ENCODE data around the gene SYPL2. TPM values are rescaled to one million over a fixed set of nuclear protein-coding genes. Genes with fewer than 3 reads are reported as not detected.
A peak's percentile ranks its signal among the peaks of the same experiment; 100 is the strongest.
"Not testable (repeated sequence)": the region's sequence is repeated elsewhere in the genome, so short reads cannot be mapped to it uniquely, and the experiment has no call there.

The SYPL2 gene
- total RNA-seq, 1 donor from 2014 or later: 1.5 TPM

DNA sequence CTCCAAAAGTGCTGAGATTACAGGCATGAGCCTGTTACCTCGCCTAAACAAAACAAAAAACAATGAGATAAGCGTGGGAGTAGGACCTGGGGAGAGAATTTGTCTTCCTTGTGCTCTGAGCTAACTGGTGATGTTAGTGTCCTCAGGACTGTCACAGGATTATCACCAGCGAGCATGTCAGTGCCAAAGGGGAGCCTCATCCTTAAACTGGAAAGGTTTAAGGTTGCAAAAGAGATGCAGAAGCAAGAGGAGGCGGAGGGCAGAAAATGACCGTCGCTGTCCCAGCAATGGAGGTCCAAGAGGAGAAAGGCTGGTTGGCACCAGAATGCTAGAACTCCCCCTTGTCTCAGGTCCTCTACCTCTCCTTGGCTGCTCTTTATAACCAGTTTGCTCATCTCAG lies 3.9 kb downstream of the SYPL2 start:
- Histone ChIP-seq H3K4me3 (no peak overlapping the region), H3K9me3 (no peaks in the 10 kb centered on the region), H3K4me1 (peaks cover 23% of the 10 kb centered on the region), H3K27me3 (no peaks in the 10 kb centered on the region), H3K36me3 (no peaks in the 10 kb centered on the region), H3K27ac (no peak overlapping the region)
- intact Hi-C loops (cut with DNase I): no loop called here
- TF ChIP-seq POLR2AphosphoS5 (IDR thresholded peaks at IDR 0.05; ENCODE audit: insufficient read depth in 1 of 2, low read depth in 1 of 2): no peak
- TF ChIP-seq, protein P1, sequence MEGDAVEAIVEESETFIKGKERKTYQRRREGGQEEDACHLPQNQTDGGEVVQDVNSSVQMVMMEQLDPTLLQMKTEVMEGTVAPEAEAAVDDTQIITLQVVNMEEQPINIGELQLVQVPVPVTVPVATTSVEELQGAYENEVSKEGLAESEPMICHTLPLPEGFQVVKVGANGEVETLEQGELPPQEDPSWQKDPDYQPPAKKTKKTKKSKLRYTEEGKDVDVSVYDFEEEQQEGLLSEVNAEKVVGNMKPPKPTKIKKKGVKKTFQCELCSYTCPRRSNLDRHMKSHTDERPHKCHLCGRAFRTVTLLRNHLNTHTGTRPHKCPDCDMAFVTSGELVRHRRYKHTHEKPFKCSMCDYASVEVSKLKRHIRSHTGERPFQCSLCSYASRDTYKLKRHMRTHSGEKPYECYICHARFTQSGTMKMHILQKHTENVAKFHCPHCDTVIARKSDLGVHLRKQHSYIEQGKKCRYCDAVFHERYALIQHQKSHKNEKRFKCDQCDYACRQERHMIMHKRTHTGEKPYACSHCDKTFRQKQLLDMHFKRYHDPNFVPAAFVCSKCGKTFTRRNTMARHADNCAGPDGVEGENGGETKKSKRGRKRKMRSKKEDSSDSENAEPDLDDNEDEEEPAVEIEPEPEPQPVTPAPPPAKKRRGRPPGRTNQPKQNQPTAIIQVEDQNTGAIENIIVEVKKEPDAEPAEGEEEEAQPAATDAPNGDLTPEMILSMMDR (IDR thresholded peaks at IDR 0.05): no peak
- no peak for TF ChIP-seq POLR2A (IDR thresholded peaks at IDR 0.05)
- peak; percentile 58 to 65 for DNase-seq (ENCODE audit: extremely low spot score in 2 of 2)

DNA sequence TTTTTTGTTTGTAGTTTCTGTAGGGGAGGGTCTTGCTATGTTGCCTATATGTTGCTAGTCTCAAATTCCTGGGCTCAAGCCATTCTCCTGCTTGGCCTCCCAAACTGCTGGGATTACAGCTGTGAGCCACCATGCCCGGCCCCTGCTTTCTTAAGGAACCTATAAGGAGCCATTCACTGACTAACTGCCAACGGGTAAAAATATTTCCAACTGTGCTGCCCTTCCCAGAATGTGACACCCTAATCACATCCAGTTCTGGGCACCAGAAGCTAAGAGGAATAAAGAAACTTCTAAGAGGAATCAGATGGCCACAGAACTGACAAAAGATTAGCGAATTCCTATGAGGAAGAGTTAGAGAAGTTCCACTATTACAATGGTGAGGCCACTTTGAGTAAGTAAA lies 6.4 kb downstream of the SYPL2 start:
- intact Hi-C loops (cut with DNase I): no loop called here

DNA sequence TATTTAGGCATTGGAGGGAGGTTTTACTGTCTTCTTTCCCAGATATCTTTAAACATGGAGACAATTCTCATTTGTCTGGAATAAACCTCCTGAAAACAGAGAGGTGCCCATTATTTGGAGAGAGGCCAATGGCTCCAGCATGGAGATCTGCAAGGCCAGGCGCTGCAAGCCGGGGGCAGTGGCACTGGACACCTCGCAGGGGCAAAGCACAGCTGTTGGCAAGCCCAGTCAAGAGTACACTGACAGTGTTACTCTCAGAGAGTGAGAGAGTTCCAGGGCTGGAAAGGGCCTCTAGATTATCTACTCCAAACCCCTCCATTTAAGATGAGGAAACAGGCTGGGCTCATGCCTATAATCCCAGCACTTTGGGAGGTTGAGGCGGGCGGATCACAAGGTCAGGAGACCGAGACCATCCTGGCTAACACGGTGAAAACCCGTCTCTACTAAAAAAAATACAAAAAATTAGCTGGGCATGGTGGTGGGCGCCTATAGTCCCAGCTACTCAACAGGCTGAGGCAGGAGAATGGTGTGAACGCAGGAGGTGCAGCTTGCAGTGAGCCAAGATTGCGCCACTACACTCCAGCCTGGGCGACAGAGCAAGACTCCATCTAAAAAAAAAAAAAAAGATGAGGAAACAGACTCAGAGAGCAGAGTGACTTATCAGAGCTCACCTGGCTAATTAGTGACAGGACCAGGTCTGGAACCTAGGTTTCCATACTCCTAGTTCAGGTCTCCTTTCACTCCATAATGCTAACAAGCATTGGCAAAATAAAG lies 7.1 kb downstream of the SYPL2 start:
- H3K4me1 ChIP-seq; H3K36me3 ChIP-seq; intact Hi-C loops (cut with DNase I); H3K4me3 ChIP-seq; H3K27ac ChIP-seq; H3K9me3 ChIP-seq; H3K27me3 ChIP-seq: not testable (repeated sequence)
- peak; percentile 20 to 49 for DNase-seq (ENCODE audit: extremely low spot score in 2 of 2)

More for the DNA sequence above, 6.4 kb downstream of the SYPL2 start:
- Histone ChIP-seq H3K9me3 (no peaks in the 10 kb centered on the region), H3K27ac (no peak overlapping the region), H3K36me3 (no peaks in the 10 kb centered on the region), H3K4me1 (no peaks in the 10 kb centered on the region), H3K4me3 (no peak overlapping the region), H3K27me3 (no peaks in the 10 kb centered on the region)
- DNase-seq (ENCODE audit: extremely low spot score in 2 of 2): peak; percentile 37 to 69
- TF ChIP-seq POLR2AphosphoS5 (IDR thresholded peaks at IDR 0.05; ENCODE audit: insufficient read depth in 1 of 2, low read depth in 1 of 2) (no peak), POLR2A (IDR thresholded peaks at IDR 0.05) (no peak)
- TF ChIP-seq, protein P1 (IDR thresholded peaks at IDR 0.05): no peak

DNA sequence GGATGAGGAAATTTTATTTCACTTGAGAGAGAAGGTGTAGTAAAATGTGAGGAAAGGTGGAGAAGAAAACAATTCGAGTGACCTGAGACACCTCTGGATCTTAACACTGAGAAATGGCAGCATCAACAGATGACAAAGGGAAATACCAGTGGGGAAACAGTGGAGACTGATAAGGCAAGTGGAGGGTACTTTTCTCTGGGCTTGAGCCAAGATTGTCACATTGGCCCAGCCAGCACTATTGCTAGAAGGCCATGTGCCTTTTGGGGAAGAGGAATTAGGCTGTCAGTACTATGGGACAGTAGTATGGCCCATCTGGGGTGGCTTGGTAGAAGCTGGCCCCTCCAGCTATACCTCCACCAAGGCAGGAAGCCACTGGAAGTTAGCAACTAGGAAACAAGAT lies 8.4 kb downstream of the SYPL2 start:
- DNase-seq (ENCODE audit: extremely low spot score in 2 of 2): peak; percentile 18 to 43
- no peaks in the 10 kb centered on the region for H3K36me3 ChIP-seq
- TF ChIP-seq POLR2AphosphoS5 (IDR thresholded peaks at IDR 0.05; ENCODE audit: insufficient read depth in 1 of 2, low read depth in 1 of 2) (no peak), POLR2A (IDR thresholded peaks at IDR 0.05) (no peak)
- TF ChIP-seq, protein P1 (IDR thresholded peaks at IDR 0.05): no peak
- H3K27ac ChIP-seq: no peak overlapping the region
- intact Hi-C loops (cut with DNase I): no loop called here
- no peaks in the 10 kb centered on the region for H3K27me3 ChIP-seq
- no peaks in the 10 kb centered on the region for H3K9me3 ChIP-seq
- no peak overlapping the region for H3K4me3 ChIP-seq
- no peaks in the 10 kb centered on the region for H3K4me1 ChIP-seq

DNA sequence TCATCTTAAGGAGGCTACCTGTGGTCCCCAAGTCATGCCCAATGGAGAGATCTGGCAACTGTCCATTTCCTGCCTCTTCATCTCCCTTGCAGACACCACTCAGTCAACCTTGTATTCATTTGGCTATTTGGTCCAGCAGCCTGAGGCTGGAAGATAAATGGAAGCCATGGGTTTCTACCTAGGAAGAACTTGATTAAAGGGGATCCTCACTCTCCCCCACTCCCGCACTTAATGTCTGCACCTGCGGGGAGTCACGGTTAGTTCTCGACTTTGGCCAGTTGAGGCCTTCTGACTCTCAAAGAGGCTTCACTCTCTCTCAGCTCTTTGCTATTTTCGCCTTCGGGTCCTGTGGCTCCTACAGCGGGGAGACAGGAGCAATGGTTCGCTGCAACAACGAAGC lies 8.9 kb downstream of the SYPL2 start:
- H3K27me3 ChIP-seq: no peaks in the 10 kb centered on the region
- intact Hi-C loops (cut with DNase I): no loop called here
- H3K4me1 ChIP-seq: no peaks in the 10 kb centered on the region
- no peak overlapping the region for H3K4me3 ChIP-seq
- no peak overlapping the region for H3K27ac ChIP-seq
- no peaks in the 10 kb centered on the region for H3K36me3 ChIP-seq
- H3K9me3 ChIP-seq: no peaks in the 10 kb centered on the region
- DNase-seq (ENCODE audit: extremely low spot score in 2 of 2): peak; percentile 62 to 79
- TF ChIP-seq POLR2A (IDR thresholded peaks at IDR 0.05) (no peak), POLR2AphosphoS5 (IDR thresholded peaks at IDR 0.05; ENCODE audit: insufficient read depth in 1 of 2, low read depth in 1 of 2) (no peak)
- TF ChIP-seq, protein P1 (IDR thresholded peaks at IDR 0.05): no peak
